GM19455 (cell line): ENCODE data around the gene SMO.
A peak's percentile ranks its signal among the peaks of the same experiment; 100 is the strongest.

ENCODE experiments used
- ATAC-seq: cut with Tn5 transposase; IDR thresholded peaks from one replicate; pipeline ENCODE4 v1.9.1; 2021; ENCODE audit not compliant: unreplicated experiment

Gene SMO

GRCh38 chr7:129188372-129188891 is at the start of gene SMO:
Gene SMO, plus strand, starts transcription at chr7:129188633. Its CDS starts 519 bp downstream, at chr7:129189152.
- ATAC-seq, result no peak

DNA sequence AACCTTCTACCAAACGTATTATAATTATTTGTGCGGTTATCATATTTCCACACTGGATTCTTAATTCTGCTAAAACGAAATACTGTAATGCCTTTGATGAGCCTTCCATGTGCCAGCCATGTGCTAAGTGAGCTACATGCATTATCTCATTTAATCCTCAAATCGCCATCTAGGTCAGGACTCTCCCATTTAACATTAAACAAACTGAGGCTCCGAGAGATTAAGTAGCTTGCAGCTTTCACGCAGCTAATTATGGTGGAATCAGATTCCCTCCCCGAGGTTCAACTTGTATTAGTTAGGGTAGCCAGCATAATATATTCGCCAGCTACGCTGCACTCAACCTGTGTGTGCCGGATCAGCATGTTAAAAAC is 44.7 kb upstream of the SMO start:
- no peak for ATAC-seq

DNA sequence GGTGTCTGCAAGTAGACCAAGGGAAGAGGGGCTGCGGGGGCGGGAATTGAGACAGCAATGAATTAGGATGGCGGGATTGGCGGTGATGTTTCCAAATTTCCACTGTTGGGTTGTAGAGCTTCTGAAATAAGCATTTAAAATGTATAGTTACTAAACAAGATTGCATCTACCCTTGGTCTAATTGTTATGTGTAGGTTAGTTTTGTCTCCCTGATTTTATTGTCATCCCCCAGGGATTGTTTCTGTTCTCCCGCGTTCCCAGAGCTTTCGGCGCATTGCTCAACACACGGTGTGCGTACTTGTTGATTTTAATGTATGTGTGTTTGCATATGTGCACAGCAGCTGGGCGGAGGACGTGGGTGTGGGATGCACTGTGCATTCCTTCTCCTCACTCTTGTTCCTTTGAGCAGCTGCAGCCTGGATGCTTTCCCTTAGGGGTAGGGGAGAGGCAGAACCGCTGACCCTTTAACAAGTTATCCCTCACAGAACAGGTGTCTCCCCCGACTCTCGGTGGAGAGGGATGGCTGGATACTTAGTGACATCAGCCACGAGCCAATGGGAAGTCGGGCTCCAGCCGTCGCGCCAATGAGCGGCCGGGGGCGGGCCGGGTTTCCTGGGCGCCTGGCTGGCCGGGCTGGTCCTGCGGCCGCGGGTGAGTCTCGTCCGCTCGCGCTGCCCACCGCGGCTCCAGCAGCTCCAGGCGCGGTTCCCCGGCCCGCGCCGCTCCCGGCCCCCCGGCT is 44.2 kb upstream of the SMO start, which contains the start of gene TSPAN33:
TSPAN33 (plus strand) TSS at position 613 of the 739 bp plus-strand sequence. CDS start 274 bp downstream, outside the sequence.
- ATAC-seq, result peak; percentile 70

DNA sequence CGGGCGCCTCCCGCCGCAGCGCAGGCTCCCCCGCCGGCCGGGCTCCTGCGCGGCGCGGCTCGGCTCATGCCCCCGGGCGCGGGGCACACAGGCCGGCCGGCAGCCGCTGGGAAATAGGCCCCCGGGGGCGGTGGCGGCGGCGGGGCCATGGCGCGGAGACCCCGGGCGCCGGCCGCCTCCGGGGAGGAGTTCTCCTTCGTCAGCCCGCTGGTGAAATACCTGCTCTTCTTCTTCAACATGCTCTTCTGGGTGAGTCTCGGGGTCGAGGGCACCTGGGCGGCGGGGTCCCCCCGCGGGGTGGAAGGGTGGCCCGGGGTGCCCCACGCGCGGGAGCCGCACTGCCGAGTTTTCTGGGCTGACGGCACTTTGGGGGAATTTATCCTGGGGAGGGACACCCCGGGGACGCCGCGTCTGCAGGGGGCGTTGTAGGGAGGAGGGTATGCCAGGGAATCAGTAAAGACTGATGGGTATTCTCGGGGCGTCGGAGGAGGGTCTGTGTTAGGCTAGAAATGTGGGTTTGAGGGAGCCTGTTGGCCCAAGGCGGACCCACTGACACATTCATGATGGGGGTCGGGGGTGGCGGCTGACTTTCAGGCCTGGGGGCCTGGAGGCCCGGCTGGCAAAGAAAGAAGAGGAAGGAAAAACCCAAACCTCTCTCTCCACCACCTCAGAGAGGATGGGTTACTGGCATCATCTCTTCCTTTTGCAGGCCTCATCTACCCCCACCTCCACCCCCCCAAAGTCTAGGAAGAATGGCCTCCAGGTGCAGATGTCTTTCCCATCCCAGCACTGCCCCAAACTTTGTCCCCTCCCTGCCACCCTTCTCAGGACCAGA is 43.4 kb upstream of the SMO start:
- ATAC-seq, result peak; percentile 5

DNA sequence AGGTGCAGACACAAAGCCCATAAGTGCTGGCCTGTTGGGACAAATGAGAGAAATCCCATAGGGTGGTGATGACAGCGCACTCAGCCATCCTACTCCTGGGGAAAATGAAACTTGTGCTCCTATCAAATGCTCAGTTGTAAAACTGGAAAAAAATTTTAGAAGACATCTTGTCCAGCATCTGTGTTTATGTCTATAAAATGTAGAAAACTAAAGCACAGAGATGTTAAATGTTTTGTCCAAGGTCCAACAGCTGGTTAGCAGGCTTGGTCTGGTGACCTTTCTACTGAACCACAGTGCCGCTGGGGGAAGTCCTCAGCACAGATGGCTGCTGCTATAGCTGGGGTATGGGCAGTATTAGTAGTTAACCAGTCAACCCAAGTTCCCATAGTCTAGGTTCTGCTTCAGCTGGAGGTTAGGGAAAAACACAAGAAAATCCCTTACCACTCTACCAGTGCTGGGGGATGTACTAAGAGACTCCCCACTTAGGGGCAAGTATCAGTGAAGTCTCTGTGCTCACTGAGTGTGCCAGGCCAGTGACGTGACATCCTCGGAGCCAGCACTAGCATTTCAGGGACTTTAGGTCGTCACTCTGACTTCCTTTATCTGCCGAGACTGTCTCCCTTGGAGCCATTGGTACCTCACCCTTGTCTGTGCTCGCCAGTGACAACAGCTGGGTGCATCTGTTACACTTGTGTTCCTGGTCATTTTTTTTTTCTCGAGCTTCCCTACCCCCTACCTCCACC is 42.0 kb upstream of the SMO start:
- peak; percentile 39 for ATAC-seq

DNA sequence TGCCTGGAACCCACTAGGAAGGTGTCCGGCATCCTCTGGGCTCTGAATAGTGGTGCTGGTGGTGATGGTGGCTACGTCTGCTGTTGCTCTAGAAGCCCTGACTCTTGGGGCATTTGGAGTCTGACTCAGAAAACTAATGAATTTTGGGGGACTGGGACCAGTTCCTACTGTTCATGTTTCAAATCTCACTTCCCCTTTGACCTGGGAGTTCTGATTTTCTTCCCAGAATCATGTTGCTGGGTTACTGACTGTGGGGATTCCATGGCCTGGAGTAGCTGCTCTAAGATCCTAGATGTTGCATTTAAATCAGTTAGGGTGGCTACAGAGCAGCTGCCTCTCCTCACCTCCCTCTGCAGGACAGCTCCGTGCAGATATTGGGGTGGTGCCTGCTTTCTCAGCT is 40.7 kb upstream of the SMO start:
- no peak for ATAC-seq

DNA sequence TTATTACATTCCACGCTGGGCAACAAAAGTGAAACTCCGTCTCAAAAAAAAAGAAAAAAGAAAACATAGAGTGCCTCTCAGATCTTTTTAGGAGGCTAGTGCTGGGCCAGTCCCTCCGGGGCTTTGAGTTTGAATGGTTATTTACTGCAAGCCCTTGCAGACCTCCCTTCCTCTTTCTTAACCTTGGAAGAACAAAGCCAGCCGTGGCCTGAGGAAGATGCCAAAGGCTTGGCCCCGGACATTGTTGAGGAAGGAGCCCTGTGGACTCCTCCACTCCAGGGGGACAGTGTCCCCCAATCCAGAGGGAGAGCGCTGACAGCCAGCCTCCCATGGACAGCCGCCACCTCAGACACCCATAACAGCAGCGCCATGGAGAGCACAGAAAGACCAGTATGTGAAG is 38.9 kb upstream of the SMO start:
- ATAC-seq, result no peak

GRCh38 chr7:129150199-129150996 is 38.0 kb upstream of the SMO start:
- no peak for ATAC-seq

DNA sequence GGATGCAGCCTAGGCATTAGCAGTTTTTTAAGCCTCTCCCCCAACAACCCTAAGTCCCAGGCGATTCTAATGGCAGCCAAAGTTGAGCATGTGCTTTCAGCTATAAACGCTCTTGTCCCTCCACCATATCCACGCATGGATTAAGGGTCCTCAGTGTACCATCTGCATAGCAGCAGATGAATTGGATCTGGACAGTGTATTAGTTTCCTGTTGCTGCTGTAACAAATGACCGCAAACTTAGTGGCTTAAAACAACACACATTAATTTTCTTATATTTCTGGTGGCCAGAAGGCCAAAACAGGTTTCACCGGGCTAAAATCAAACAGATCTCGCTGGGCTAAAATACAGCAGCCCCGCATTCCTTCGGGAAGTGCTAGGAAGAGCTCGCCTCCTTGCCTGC is 30.8 kb upstream of the SMO start:
- ATAC-seq, result no peak

DNA sequence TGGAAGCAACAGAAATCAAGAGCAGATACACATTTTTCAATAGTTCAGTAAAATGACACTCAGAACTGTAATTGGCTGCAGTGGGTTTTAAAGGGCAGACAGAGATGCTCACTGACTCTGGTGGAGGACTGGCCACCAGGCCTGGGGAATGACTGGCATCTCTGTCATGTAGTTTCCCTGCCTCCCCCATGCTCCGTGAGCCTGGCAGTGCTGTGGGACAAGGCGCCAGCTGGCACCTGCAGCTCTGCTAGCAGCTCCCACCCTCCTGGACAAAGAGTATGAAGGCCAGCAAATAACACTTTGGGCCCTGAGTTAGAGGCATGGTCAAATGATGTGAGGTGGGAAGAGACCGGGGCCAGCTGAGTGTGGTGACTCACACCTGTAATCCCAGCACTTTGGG is 28.9 kb upstream of the SMO start:
- ATAC-seq, result no peak

- no peak for ATAC-seq
These were observed 28.1 kb upstream of the SMO start for GRCh38 chr7:129160161-129160905.

GRCh38 chr7:129161524-129162225 is 26.8 kb upstream of the SMO start:
- ATAC-seq, result no peak

DNA sequence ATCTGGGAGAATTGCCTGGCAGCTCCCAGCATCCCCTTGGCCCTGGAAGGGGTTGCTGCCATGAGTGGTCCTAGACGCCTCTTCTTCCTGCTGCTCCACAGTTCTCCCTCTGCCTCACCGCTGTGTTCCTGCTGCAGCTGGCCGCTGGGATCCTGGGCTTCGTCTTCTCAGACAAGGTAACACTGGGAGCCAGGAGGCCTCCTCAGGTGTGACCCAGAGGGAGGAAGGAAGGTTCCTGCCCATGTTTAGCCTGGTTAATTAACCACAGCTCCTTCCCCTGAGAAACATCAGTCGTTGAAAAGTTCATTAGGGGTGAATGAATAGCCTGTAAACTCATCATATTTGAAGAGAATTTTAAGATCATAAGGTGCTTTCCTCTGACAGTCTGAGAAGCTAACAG is 25.7 kb upstream of the SMO start:
- no peak for ATAC-seq

- ATAC-seq, result no peak
These were observed 24.4 kb upstream of the SMO start for GRCh38 chr7:129163875-129164544.

- ATAC-seq, result no peak
These were observed 21.7 kb upstream of the SMO start for GRCh38 chr7:129166745-129167144.

DNA sequence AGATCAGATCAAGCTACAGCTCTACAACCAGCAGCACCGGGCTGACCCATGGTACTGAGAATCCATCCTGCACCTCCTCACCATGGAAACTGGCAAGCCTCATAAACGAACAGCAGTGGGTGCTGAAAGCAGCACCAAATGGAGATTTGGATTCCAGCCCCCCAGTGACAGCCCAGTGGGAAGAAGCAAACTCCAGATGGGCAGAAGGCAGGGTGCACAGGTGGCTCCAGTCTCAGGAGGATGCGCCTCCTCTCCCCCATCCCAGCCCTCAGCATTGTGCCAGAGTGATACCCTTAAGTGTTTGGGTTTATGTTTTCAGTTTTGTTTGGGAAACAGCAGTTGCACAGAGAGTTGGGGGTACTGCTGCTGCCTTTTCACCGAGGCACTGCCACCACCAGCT is 20.6 kb upstream of the SMO start:
- ATAC-seq, result no peak

DNA sequence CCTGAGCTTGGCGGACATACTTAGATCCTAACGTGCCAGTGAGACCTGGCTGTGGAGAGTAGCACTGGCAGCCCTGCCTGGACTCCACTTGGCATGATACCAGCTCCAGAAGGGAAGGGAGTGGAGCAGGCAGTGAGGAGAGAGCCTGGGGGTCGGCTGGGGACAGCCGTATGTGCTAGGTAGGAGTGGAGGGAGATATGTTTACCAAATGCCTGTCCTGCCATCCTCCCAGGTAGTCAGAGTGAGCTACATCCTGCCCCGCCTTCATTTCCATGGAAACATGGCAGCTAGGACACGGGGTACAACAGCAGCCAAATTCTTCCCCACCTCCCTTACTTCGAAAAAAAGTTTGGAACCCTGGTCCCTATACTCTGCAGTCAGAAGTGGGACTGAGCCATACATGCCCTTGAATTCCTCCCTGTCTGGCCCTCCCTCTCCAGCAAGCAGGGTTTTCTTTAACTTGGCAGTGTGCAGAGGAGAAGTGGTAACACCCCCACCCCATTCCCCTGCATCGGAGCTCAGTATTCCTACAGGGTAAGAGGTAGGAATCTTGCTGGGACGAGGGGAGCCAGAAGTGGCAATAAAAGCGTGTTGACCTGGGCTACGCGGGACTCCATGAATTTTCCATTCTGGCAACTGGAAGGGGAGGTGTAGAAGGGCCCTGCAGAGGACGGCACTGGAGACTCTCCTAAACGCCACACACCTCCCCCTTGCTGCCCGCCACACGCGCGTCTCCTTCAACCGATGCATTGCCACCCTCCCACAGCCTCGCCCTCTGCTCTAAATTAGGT is 20.0 kb upstream of the SMO start:
- ATAC-seq, result no peak

GRCh38 chr7:129169171-129169671 is 19.2 kb upstream of the SMO start:
- ATAC-seq, result no peak
